ENCODE measurements around the gene LAMB1.
"Not testable (repeated sequence)": the region's sequence is repeated elsewhere in the genome, so short reads cannot be mapped to it uniquely, and the experiment has no call there.

The LAMB1 gene

GRCh38 chr7:107968449-107968848 lies 34.5 kb downstream of the LAMB1 start:
- no peak for ATAC-seq

DNA sequence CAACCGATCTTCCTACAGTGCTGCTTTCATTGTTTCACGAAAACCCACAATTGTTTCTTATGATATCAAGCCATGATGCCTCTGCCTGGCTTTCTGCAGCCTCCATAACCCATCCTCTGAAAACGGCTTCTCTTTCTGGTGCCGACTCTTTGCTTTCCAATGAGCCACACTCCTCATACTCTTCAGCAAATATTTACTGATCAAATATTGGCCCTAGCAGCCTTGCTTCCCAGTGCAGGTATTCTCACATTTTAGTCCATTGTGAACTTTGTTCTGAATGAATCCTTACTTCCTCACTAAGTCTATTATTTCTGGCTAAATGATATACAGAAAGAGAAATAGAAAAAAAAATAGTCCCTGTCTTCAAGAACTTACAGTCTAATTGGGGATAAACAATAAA lies 35.5 kb downstream of the LAMB1 start:
- no peak for ATAC-seq

DNA sequence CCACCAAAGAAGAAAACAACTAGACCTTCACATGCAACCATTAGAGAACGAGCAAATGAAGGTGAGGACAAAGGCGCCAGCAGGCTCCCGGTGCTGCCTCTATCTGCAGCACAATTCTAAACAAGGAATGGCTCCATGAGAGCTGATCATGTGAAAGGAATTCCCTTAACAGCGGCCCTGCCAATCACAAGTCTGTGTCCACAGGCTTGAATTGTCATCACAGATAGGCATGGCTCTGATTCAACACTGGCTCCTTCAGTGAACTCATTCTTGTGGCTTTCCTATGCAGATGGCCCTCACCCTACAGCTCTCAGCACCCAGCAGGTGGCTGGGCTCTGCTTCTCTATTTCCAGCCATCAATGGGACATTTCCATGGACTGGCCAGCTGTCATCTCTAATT lies 36.2 kb downstream of the LAMB1 start:
- ATAC-seq: no peak

DNA sequence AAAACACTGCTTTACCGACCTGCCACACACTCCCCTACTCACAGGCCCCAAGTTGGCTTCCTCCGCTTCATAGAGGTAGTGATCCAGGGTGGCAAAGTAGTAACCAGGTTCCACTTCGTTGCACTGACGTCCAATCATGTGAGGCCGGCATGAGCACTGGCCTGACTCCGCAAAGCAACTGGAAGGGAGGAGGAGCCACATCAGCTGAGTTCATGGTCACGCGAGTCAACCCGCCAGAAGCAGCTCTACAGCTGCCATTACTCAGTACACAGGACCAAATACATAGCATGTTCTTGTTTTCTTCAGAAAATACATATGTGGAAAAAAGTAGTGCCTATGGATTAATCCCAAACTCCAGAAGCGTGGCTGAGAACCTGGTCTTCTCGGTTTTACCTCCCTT lies 38.5 kb downstream of the LAMB1 start:
- ATAC-seq: no peak

DNA sequence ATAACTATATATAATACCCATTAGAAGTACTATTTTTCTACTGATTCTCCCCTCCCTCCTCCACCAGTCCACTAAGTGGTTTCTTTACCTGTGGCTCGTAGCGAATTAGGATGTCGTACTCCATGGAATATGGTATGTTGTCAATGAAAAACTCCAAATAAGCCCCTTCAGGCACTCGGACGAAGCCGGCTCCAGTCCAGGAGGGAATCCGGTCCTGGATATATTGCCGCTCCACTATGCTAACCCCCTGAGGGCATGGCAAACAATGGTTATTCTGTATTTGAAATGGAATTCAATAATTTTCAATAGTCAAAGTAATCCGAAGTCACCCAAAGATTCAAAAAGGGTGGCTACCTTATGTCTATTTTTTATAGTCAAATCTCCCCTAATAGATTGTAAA lies 40.1 kb downstream of the LAMB1 start:
- ATAC-seq: no peak

DNA sequence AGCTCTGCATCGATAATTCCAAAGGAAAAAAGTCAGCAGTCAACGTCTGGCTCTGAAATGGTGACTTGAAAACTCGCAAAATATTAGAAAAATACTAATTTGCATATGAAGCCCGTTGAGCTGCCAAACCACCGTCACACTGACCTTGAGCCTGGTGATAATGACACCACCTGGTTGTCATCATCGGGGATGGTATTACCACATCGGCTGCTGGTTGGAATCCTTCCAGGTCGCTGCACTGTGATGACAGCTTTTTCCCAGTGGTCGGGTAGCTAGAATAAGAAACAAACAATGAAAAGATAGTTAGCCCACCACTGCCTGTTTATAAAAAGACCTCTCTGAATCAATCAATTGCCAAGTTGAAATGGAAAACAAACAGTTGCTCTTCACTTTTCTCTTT lies 41.6 kb downstream of the LAMB1 start:
- no peak for ATAC-seq

DNA sequence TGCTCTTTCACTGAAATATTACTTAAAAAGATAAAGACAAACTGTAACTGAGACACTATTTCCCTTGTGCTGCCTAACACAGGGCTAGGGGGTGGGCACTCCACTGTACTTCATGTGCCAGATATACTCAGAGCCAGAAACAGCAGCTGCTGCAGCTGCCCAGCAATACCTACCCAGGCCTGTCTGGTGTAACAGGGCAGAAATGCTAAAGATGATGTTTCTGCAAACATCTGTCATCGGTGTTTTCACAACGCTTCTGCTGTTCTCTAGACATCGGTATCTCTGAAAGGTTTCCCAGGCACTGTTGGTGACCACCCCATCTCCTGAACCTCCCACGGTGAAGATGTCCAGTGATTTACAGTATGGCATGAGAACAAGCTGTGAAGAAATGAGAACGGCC lies 42.7 kb downstream of the LAMB1 start:
- no peak for ATAC-seq

- no peak for ATAC-seq
Measured at GRCh38 chr7:107959527-107959898, 43.4 kb downstream of the LAMB1 start.

DNA sequence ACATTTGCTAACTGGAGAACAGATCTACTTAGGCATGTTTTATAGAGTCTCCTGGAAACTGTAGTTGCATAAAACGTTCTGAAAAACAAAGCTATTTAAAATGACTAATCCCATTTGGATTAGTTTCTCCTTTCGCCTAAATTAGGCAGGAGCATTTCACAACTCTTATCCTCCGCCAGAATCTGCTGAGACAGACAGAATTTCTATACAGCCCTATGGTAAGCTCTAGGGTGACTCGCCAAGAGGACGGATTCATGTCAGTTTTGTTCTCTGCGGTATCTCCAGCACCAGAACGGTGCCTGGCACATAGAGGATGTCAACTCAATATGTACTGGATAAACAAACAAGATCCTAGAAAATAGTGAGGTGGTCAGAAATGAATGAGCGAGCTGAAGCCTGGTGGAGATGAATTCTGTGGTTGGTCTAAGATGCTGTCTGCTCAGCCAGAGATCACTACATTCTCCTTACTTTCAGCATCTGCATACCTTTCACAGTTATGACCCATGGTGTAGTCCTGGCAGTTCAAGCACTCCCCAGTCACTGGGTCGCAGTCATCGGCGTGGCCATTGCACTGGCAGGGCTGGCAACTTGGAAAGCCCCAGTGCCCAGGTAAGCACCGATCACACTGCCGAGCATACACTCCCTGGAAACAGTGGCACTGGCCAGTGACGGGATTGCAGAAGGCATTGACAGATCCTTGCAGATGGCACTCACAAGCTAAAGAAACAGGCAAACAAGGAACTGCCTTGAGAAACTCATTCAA lies 44.0 kb downstream of the LAMB1 start:
- ATAC-seq: no peak

GRCh38 chr7:107957436-107957835 lies 45.5 kb downstream of the LAMB1 start:
- ATAC-seq: no peak

GRCh38 chr7:107956950-107957349 lies 46.0 kb downstream of the LAMB1 start:
- ATAC-seq: not testable (repeated sequence)

DNA sequence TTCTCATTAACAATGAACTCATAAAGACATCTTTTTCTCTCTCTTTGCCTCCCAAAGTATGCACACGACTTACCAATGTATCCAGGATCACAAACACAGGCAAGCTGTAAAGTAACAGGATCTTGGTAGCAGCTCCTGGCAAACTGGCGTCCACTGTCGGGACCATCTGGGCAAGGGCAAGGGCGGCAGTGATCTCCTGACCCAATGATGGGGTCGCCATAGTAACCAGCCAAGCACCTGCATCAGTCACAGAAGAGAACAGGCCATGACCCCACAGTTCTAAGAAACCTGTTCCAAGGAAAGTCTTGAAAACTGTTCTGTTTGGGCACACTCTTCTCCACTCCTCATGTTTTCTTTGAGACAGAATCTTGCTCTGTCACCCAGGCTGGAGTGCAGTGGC lies 47.6 kb downstream of the LAMB1 start:
- no peak for ATAC-seq

DNA sequence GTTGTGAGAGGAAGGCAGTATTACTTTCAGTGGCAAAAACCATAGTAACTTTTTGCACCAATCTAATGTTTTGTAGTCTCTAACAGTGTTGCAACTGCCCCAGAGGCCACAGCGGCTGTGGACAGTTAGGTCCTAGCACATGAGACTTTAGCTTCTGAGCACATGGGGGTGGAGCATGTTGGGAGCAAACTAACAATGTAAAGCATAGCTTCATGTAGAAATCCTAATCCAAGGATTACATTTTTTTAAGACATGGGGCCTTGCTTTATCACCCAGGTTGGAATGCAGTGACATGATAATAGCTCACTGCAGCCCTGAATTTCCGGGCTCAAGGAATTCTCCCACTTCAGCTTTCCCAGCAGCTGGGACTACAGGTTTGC lies 49.0 kb downstream of the LAMB1 start:
- no peak for ATAC-seq

DNA sequence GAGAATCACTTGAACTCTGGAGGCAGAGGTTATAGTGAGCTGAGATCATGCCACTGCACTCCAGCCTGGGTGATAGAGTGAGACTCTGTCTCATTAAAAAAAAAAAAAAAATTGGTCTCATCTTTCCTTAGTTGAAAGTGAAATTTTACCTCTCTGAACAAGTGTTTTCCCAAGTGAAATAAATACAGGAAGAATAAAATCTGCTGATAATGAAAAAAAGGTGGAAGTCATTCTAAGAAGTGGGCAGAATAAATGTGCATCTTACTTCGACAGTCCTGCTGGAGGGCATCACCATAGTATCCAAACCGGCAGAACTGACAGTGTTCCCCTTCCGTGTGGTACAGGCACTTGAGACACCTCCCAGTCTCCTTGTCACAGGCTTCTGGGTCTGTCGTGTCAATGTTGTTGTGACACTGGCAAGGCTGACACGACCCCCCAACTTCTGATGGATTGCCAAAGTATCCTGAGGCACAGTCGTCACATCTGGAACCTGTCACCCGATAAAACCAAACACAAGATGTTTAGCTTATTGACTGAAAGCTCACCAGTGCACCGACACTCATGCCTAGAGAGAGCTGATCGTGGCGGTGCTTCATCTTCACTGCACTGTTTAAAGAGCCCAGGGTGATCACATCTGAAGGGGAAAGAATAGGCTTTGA lies 49.6 kb downstream of the LAMB1 start:
- no peak for ATAC-seq

DNA sequence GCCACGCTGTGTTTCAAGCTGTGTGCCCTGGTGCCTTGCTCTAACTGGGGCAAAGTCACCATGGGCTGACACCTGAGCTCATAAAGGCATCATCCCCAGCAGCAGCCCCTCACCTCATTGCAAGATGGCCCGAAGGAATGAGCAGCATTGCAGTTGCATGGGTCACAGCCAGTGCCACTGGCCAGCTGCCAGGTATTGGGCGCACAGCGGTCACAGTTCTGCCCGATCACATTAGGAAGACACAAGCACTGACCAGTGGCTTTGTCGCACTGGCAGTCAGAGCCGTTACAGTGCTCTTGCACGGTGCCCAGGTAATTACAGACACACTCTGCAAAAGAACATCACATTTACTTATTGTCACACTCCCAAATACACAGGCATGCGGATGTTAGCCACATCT lies 51.1 kb downstream of the LAMB1 start:
- ATAC-seq: no peak

DNA sequence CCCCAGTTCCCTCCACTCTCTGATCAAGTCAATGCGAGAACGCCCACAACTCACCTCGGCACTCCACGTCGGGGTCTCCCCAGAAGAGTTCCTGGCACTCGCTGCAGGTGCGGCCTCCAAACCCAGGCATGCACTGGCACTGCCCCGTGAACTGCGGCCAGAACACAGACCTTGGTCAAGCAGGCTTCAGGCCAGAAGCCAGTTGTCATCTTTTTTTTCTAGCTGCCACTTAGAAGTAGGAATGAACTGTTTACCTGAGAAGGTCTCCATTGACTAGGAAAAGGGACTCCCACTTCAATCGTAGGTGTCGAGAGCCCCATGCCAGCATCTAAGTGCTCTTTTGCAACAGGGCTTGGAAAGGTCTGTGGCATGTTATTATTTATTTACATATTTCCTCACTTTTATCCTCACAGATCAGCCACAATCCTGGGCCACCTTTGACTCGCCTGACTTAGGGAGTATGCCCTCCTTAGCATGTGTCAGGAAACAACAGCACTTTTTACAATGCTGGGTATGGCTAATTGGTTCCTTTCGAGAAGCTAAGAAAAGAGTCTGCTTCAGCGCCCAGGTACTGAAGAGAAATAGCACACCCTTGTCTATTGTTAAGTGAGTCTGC lies 51.7 kb downstream of the LAMB1 start:
- ATAC-seq: no peak

DNA sequence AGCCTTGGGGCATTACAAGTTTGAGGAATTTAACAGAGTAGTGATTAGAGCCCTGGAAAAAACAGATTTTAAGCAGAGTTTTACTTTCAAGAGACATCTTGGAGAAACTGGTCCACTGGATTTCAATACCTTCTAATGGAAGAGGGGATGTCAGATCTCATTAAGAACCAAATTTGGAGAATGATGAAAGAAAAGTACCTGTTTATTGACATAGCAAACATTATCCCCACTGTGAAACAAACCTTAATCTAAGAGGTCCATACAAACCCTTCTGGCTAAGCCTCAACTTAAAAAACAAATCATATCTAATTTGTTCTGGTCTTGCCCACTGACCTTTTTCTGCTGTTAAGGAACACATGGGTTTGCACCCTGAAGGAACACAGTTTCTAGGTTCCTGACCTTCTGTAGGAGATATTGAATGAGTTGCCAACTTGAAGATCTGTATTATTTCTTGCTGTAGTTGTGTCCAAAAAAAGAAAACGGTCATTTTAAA lies 53.5 kb downstream of the LAMB1 start:
- ATAC-seq: no peak

- ATAC-seq: no peak
Measured at GRCh38 chr7:107948645-107949442, 54.1 kb downstream of the LAMB1 start.

DNA sequence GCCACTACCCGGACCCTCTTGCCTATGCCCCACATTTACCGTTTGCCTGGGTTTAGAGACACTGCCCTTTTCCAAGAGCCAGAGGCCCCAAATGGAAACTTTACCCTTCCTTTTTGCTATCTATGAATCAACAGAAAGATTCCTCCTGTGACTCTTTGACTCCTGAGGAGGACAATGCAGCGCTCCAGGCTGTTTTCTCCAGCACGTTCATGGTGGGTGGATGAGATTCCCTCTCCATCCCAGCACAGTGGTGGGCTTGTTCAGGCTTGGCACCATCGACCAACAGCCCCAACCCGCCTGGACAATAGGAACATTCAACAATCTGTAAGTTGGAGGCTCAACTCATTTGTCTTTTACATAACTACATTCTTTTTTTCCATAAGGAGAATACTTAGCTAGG lies 56.1 kb downstream of the LAMB1 start:
- ATAC-seq: no peak

DNA sequence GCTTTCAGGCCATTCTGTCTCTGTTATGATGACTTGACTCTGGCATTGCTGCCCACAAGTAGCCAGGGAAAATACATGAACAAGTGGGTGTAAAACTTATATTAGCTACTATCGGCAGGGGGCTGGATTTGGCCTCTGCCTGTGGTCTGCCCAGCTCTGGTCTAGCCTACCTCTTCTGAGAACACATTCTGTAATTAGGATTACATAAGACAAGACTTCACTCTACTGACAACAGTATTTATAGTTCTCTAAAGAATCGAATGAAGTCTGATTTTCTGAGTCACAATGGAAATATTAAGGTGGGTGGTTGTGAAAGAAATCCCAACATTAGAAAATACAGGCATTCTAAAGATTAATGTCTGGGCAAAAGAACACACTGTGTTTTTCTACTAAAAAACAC lies 56.5 kb downstream of the LAMB1 start:
- no peak for ATAC-seq

DNA sequence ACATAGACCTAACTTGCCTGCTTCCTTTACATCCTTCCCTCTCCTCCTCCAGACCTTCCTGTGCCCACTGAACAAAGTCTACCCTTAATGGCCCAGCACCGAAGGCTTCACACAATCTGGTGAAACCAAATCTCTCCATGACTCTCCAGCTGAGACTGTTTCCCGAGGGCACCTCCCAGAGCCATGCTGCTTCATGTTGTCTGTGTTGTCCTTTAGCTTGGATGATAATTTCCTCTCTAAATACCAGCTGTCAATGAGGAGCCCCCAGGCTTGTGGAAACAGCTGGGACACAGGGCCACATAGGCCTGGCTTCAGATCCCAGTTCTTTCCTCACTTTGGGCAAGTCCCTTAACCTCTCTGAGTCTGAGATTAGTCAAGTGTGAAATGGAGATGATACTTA lies 57.6 kb downstream of the LAMB1 start:
- no peak for ATAC-seq

DNA sequence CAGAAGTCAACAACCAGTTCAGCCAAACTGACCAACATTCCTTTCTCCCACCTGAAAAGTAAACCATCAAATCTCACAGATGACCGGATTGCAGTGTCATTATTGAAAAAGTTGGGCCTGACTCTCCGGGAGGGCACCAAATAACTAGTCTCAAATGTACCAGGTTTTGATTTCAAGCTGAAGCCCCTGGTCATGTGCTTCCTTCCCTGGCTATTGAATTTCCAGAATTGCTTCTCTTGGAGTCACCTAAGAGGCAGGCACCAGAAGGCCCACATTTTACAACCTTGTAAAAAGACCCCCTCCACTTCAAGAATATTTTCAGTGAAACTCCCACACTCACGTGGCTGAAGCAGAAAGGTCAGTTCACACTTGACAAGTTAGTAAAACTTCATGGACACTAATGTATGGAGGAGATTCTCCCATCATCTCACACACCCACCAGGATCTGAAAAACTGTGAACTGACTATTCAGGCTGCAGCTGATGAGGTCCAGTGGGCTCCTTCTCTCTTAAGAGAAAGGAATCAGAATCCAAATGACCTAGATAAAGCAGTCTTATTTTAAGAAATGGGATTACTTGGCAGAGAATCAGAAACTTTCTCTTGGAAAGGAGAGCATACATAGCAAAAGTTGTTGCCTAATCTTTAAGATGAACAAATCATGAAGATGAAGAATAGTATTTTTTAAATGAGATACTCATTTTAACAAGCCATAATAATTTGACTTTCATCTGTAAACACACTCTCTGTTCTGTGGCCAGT lies 58.4 kb downstream of the LAMB1 start:
- no peak for ATAC-seq

DNA sequence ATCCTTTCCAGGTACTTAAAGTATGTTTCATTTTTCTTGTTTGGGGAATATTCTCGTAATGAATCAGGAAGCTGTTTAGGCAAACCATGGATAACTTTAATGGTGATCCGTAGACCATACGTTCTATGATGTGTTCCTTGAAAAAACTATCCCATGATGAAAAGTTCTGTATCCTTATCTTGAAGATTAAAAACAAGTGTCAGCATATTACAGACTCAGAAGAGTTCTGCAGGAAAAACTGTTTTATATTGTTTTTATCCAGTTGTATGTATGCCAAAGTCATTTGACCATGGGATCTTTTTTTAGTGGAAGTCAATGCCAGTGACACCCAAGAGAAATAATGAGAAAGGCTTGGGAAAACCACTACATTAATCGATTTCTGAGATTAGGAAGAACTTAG lies 59.9 kb downstream of the LAMB1 start:
- ATAC-seq: no peak
